Renal cortex interstitium (tissue), 11 donors: ENCODE data around the gene KCNQ1. TPM values are rescaled to one million over a fixed set of nuclear protein-coding genes. Genes with fewer than 3 reads are reported as not detected.

Source experiments
- DNase-seq, 11 donors: peaks; one replicate each; pipeline ENCODE4 v3.0.0-alpha.2; 2013; ENCODE audit warnings: low read depth in 9 of 11, low spot score in 4 of 11; ENCODE audit errors: extremely low read depth in 1 of 11
- polyA plus RNA-seq, 3 donors: library from polyadenylated mRNA; unstranded; fragments of 120-200 nt; gene quantifications; one replicate each; pipeline ENCODE4 v1.2.1, GENCODE V29; 2013; ENCODE audit not compliant: insufficient read length in 3 of 3

Gene KCNQ1
- polyA plus RNA-seq, 3 donors = 9.2 to 13.2 (median 10.6) TPM

GRCh38 chr11:2828585-2829330, 383.9 kb downstream of the KCNQ1 start:
- no peak for DNase-seq

GRCh38 chr11:2830030-2830812, 385.4 kb downstream of the KCNQ1 start:
- no peak for DNase-seq

- DNase-seq = no peak
Observed at GRCh38 chr11:2830886-2831285, 386.1 kb downstream of the KCNQ1 start.

- DNase-seq = no peak
Observed at GRCh38 chr11:2831781-2832532, 387.1 kb downstream of the KCNQ1 start.

GRCh38 chr11:2832533-2833020, 387.8 kb downstream of the KCNQ1 start:
- DNase-seq = no peak

- DNase-seq = no peak
Observed at GRCh38 chr11:2833051-2833715, 388.4 kb downstream of the KCNQ1 start.

- DNase-seq = no peak
Observed at GRCh38 chr11:2833716-2834502, 389.1 kb downstream of the KCNQ1 start.

GRCh38 chr11:2834503-2835273, 389.9 kb downstream of the KCNQ1 start:
- no peak for DNase-seq

GRCh38 chr11:2835296-2835695, 390.5 kb downstream of the KCNQ1 start:
- no peak for DNase-seq

- DNase-seq = no peak
Observed at GRCh38 chr11:2835751-2836150, 390.9 kb downstream of the KCNQ1 start.

- DNase-seq = peak in 1 of 11 donors; percentile 31
Observed at GRCh38 chr11:2836315-2837095, 391.7 kb downstream of the KCNQ1 start.

GRCh38 chr11:2837096-2837601, 392.3 kb downstream of the KCNQ1 start:
- peak in 10 of 11 donors; percentile 47 to 88 (median 78) for DNase-seq

GRCh38 chr11:2837651-2838050, 392.8 kb downstream of the KCNQ1 start:
- DNase-seq = no peak

GRCh38 chr11:2838091-2838490, 393.3 kb downstream of the KCNQ1 start:
- DNase-seq = no peak

- DNase-seq = no peak
Observed at GRCh38 chr11:2838676-2839294, 394.0 kb downstream of the KCNQ1 start.

GRCh38 chr11:2839395-2839943, 394.7 kb downstream of the KCNQ1 start:
- no peak for DNase-seq
